ENCODE data around the gene CYP4Z1.
"Not testable (repeated sequence)": the region's sequence is repeated elsewhere in the genome, so short reads cannot be mapped to it uniquely, and the experiment has no call there.

DNA sequence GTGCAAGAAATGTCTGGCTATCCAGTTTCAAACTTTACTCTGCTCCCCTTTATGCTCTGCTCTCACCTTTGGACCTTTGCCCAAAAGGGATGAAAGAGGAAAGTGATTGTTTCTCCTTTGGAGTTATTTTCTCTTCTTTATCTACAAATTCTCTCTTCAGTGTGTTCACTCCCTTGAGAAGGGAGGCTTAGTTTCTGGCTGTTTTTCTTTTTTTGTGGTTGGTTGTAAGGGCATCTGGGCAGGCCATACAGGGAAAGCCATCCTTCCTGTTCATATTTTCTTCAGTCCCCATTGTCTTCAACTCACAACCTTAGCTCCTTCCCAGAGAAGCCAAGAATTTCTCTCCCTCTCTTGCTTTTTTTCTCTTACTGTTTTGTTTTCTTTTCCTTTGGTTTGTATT lies 2.5 kb downstream of the CYP4Z1 start:
- TF ChIP-seq, protein P1, sequence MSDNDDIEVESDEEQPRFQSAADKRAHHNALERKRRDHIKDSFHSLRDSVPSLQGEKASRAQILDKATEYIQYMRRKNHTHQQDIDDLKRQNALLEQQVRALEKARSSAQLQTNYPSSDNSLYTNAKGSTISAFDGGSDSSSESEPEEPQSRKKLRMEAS (IDR thresholded peaks at IDR 0.05; ENCODE audit: insufficient read depth, insufficient read length), result not testable (repeated sequence)
- not testable (repeated sequence) for TF ChIP-seq POLR2AphosphoS5 (IDR thresholded peaks at IDR 0.05; ENCODE audit: insufficient read depth, low read depth, low read length); POLR2A (IDR thresholded peaks at IDR 0.05; ENCODE audit: low read depth, low read length); EZH2 (IDR thresholded peaks at IDR 0.05; ENCODE audit: borderline replicate concordance, low read depth, low read length, severe bottlenecking); FOS (IDR thresholded peaks at IDR 0.05; ENCODE audit: borderline replicate concordance, insufficient read depth, low read length); JUN (IDR thresholded peaks at IDR 0.05; ENCODE audit: borderline replicate concordance, insufficient read depth, insufficient read length, low read depth)
- TF ChIP-seq, protein P2, sequence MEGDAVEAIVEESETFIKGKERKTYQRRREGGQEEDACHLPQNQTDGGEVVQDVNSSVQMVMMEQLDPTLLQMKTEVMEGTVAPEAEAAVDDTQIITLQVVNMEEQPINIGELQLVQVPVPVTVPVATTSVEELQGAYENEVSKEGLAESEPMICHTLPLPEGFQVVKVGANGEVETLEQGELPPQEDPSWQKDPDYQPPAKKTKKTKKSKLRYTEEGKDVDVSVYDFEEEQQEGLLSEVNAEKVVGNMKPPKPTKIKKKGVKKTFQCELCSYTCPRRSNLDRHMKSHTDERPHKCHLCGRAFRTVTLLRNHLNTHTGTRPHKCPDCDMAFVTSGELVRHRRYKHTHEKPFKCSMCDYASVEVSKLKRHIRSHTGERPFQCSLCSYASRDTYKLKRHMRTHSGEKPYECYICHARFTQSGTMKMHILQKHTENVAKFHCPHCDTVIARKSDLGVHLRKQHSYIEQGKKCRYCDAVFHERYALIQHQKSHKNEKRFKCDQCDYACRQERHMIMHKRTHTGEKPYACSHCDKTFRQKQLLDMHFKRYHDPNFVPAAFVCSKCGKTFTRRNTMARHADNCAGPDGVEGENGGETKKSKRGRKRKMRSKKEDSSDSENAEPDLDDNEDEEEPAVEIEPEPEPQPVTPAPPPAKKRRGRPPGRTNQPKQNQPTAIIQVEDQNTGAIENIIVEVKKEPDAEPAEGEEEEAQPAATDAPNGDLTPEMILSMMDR (IDR thresholded peaks at IDR 0.05; ENCODE audit: extremely low read depth in 1 of 2, insufficient read depth in 1 of 2, low read depth in 1 of 2, low read length in 2 of 2), result not testable (repeated sequence)
